OCI-LY7 (cell line): ENCODE results near the gene RFX3.

ENCODE experiments used
- EZH2phosphoT487 ChIP-seq: fragments of 200-600 bp; sonication (generic); IDR thresholded peaks from 2 replicates; pipeline ENCODE4 v1.6.1; 2018; ENCODE audit warnings: low read depth, borderline replicate concordance, mild to moderate bottlenecking, mixed run types, antibody characterized with exemption, low read length, moderate library complexity, mixed read lengths
- TF ChIP-seq, protein P1 (sequence below): fragments of 200-600 bp; sonication (generic); conservative IDR thresholded peaks from 2 replicates; pipeline ENCODE4 v1.5.1; 2014; ENCODE audit warnings: mild to moderate bottlenecking, antibody characterized with exemption, low read length, moderate library complexity, mixed read lengths

DNA sequence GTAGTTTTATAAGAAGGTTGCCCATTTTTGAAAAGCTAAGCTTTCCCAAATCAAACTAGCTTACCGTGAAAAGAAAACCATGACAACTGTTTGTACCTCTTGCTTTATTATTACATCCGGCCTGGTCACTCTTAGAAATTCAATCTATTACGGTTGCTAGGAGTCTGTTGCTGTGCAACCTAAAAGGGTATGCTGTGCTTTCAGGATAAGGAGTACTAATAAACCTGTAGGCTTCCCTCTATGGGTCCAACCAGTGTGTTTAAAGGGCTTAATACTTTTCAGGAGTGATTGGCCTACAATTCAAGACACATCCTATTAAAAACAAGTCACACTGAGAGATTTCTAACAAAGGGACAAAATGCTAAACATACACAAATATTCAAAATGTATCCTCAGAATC is 27.1 kb downstream of the RFX3 start:
- TF ChIP-seq, protein P1, sequence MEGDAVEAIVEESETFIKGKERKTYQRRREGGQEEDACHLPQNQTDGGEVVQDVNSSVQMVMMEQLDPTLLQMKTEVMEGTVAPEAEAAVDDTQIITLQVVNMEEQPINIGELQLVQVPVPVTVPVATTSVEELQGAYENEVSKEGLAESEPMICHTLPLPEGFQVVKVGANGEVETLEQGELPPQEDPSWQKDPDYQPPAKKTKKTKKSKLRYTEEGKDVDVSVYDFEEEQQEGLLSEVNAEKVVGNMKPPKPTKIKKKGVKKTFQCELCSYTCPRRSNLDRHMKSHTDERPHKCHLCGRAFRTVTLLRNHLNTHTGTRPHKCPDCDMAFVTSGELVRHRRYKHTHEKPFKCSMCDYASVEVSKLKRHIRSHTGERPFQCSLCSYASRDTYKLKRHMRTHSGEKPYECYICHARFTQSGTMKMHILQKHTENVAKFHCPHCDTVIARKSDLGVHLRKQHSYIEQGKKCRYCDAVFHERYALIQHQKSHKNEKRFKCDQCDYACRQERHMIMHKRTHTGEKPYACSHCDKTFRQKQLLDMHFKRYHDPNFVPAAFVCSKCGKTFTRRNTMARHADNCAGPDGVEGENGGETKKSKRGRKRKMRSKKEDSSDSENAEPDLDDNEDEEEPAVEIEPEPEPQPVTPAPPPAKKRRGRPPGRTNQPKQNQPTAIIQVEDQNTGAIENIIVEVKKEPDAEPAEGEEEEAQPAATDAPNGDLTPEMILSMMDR, result no peak
- TF ChIP-seq EZH2phosphoT487, result no peak
